DOHH2 (cell line): Measurements from ENCODE around the gene TIAM2.

Experiments used
- H3F3A ChIP-seq: fragments of 200-600 bp; sonication (generic), shearing (Covaris generic); 2 replicates; pipeline ENCODE4 v1.6.0; 2016; ENCODE audit warnings: antibody characterized with exemption, mild to moderate bottlenecking; ENCODE audit not compliant: control insufficient read depth, insufficient read depth
- H3K27ac ChIP-seq: fragments of 200-600 bp; sonication (generic); 2 replicates; pipeline ENCODE4 v1.5.1; 2014; ENCODE audit warnings: low read depth, mild to moderate bottlenecking, low read length, moderate library complexity
- H3K27me3 ChIP-seq: fragments of 200-600 bp; sonication (generic); 2 replicates; pipeline ENCODE4 v1.6.1; 2014; ENCODE audit warnings: mild to moderate bottlenecking, low read length, mixed read lengths; ENCODE audit not compliant: control insufficient read depth
- H3K36me3 ChIP-seq: fragments of 200-600 bp; sonication (generic); 2 replicates; pipeline ENCODE4 v1.6.1; 2014; ENCODE audit warnings: mild to moderate bottlenecking, low read length, moderate library complexity, mixed read lengths; ENCODE audit not compliant: control insufficient read depth
- H3K4me1 ChIP-seq: fragments of 200-600 bp; sonication (generic); 2 replicates; pipeline ENCODE4 v1.6.1; 2014; ENCODE audit warnings: mild to moderate bottlenecking, low read length, mixed read lengths; ENCODE audit not compliant: control insufficient read depth
- H3K4me2 ChIP-seq: fragments of 200-600 bp; sonication (generic); 2 replicates; pipeline ENCODE4 v1.6.0; 2014; ENCODE audit warnings: mild to moderate bottlenecking, low read length, moderate library complexity
- H3K4me3 ChIP-seq: fragments of 200-600 bp; sonication (generic); 2 replicates; pipeline ENCODE4 v1.5.1; 2014; ENCODE audit warnings: mild to moderate bottlenecking, low read length, mixed read lengths
- H3K79me2 ChIP-seq: fragments of 200-600 bp; sonication (generic); 2 replicates; pipeline ENCODE4 v1.6.1; 2014; ENCODE audit warnings: mild to moderate bottlenecking, low read length, mixed read lengths; ENCODE audit not compliant: control insufficient read depth
- H3K9me2 ChIP-seq: fragments of 200-600 bp; sonication (generic); replicated peaks from 2 replicates; pipeline ENCODE4 v1.6.1; 2014; ENCODE audit warnings: mild to moderate bottlenecking, low read length, mixed read lengths; ENCODE audit not compliant: control insufficient read depth
- H3K9me3 ChIP-seq: fragments of 200-600 bp; sonication (generic); 2 replicates; pipeline ENCODE4 v1.6.1; 2014; ENCODE audit warnings: antibody characterized with exemption, low read length, mixed read lengths; ENCODE audit not compliant: control insufficient read depth, insufficient read depth
- H4K20me1 ChIP-seq: fragments of 200-600 bp; sonication (generic); 2 replicates; pipeline ENCODE4 v1.6.0; 2014; ENCODE audit warnings: low read depth, mild to moderate bottlenecking, antibody characterized with exemption, low read length, moderate library complexity; ENCODE audit not compliant: control insufficient read depth, insufficient read depth
- CTCF ChIP-seq: fragments of 200-600 bp; sonication (generic); IDR thresholded peaks from one replicate; pipeline ENCODE4 v1.5.1; 2014; ENCODE audit warnings: antibody characterized with exemption, mild to moderate bottlenecking, low read depth, low read length; ENCODE audit not compliant: poor library complexity, severe bottlenecking
- EZH2phosphoT487 ChIP-seq: fragments of 200-600 bp; sonication (generic); IDR thresholded peaks from 2 replicates; pipeline ENCODE4 v1.6.1; 2017; ENCODE audit warnings: borderline replicate concordance, mild to moderate bottlenecking, antibody characterized with exemption, low read length, moderate library complexity, mixed read lengths

The TIAM2 gene

GRCh38 chr6:155263373-155264063, 268.4 kb downstream of the TIAM2 start, which contains the start of gene CLDN20:
CLDN20 (plus strand) TSS chr6:155264013; CDS start chr6:155275720, 11,707 bp downstream.
- Histone ChIP-seq H3K36me3 (peaks cover 61% of the 10 kb centered on the region), H4K20me1 (no peaks in the 10 kb centered on the region), H3K9me2 (no peaks in the 10 kb centered on the region), H3K4me1 (peaks cover 7% of the 10 kb centered on the region; the same call in 1 of the 2 replicates), H3K27me3 (no peaks in the 10 kb centered on the region), H3F3A (no peaks in the 10 kb centered on the region), H3K9me3 (no peaks in the 10 kb centered on the region), H3K4me3 (no peak within 1 kb of the TSS), H3K4me2 (no peak within 1 kb of the TSS), H3K79me2 (peaks cover 8% of the 10 kb centered on the region; the same call in 1 of the 2 replicates), H3K27ac (no peak within 1 kb of the TSS)
- TF ChIP-seq CTCF (no peak), EZH2phosphoT487 (no peak)

- TF ChIP-seq CTCF (no peak), EZH2phosphoT487 (no peak)
- H3K9me3 ChIP-seq = no peaks in the 10 kb centered on the region
- H3K4me2 ChIP-seq = no peak overlapping the region
- H3K27ac ChIP-seq = no peak overlapping the region
- no peaks in the 10 kb centered on the region for H4K20me1 ChIP-seq
- no peaks in the 10 kb centered on the region for H3F3A ChIP-seq
- peaks cover 8% of the 10 kb centered on the region; the same call in 1 of the 2 replicates for H3K79me2 ChIP-seq
- peaks cover 49% of the 10 kb centered on the region for H3K36me3 ChIP-seq
- no peaks in the 10 kb centered on the region for H3K27me3 ChIP-seq
- H3K4me3 ChIP-seq = no peak overlapping the region
- peaks cover 7% of the 10 kb centered on the region; the same call in 1 of the 2 replicates for H3K4me1 ChIP-seq
- H3K9me2 ChIP-seq = no peaks in the 10 kb centered on the region
These were observed 269.7 kb downstream of the TIAM2 start for GRCh38 chr6:155264693-155265320.

- Histone ChIP-seq H3K4me3 (no peak overlapping the region), H3K27ac (no peak overlapping the region), H3K27me3 (no peaks in the 10 kb centered on the region), H3K36me3 (peaks cover 47% of the 10 kb centered on the region), H3K4me2 (no peak overlapping the region), H3K9me2 (no peaks in the 10 kb centered on the region), H4K20me1 (no peaks in the 10 kb centered on the region), H3K79me2 (peaks cover 8% of the 10 kb centered on the region; the same call in 1 of the 2 replicates), H3K4me1 (peaks cover 7% of the 10 kb centered on the region; the same call in 1 of the 2 replicates), H3F3A (no peaks in the 10 kb centered on the region), H3K9me3 (no peaks in the 10 kb centered on the region)
- TF ChIP-seq EZH2phosphoT487 (no peak), CTCF (no peak)
These were observed 270.9 kb downstream of the TIAM2 start for GRCh38 chr6:155265843-155266535.
